ENCODE results near the gene RMRP.

DNA sequence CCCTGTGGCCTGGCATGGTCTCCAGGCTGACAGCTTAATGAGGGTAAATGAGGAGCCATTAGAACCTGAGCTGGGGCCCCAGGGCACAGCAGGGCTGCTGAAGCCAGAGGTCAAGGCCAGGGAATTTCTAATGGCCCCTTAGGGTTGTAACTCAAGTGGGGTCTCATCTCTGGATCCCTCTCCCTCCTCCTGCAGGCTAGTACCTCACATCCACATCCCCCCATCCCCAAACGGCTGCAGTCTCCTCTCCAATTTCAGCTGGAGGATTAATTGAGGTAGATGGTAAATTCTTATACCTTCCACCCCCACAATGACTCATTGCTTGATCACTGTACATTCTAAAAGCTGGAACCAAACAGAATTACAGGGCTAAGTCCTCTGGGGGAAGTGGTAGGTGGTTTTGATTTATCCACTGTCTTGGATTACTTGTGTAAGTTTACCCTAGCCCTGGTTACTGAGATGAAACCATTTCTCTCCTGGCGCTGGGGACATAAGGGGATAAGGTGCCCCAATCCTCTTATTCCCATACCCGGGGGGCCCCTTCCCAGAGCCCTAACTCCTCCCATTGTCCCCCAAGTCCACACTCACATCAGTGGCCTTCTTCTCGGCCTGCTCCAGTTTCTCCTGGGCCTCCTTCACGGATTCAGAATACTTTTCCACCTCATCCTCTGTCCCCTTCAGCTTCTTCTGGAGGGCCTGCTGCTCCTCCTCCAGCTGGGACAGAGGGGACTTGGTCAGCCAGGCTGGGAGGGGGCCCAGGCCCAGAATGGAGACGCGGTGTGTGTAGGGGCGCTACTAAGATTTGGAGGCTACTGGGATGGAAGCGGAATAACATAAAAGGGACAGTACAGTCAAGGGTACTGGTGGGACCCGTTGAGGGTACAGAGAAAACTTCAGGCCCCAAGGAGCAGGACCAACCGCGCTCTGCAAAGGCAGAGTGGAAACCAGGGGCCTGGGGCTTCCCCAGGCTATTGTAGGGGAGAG is 31.0 kb upstream of the RMRP start:
- TF ChIP-seq CTCF (IDR thresholded peaks at IDR 0.05) (no peak), POLR2A (IDR thresholded peaks at IDR 0.05) (no peak)
